Activated CD8-positive, alpha-beta memory T cell treated with anti-CD3 and anti-CD28 coated beads, Interleukin-2, amount 50 U/mL, for 1 hour (primary cell): ENCODE measurements around the gene PTPRN2.

ENCODE experiments used
- DNase-seq: peaks from one replicate; pipeline ENCODE4 v3.0.0-alpha.2; 2020; ENCODE audit errors: extremely low read depth

PTPRN2 gene

GRCh38 chr7:157799076-157799685 lies 788.4 kb downstream of the PTPRN2 start:
- no peak for DNase-seq

GRCh38 chr7:157797361-157797760 lies 790.3 kb downstream of the PTPRN2 start:
- DNase-seq: no peak

GRCh38 chr7:157796846-157797245 lies 790.8 kb downstream of the PTPRN2 start:
- no peak for DNase-seq

DNA sequence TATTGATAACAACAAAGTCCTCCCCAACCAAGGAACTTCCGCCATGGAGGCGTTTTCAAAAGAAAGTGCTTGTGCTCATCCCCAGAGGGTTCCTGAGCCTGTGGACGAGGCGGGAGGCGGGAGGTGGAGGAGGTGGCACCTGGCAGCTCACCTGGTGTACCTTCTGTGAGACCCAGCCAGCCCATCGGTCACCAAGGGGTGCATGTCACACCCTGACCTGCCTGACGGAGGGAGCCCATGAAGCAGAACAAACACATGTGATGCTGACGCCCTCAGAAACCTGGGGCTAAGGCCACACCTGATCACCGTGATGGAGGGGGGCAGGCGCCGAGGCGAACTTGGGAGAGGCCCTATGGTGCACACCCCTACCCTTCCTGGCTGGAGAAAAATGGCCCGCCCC lies 792.0 kb downstream of the PTPRN2 start:
- DNase-seq: no peak

DNA sequence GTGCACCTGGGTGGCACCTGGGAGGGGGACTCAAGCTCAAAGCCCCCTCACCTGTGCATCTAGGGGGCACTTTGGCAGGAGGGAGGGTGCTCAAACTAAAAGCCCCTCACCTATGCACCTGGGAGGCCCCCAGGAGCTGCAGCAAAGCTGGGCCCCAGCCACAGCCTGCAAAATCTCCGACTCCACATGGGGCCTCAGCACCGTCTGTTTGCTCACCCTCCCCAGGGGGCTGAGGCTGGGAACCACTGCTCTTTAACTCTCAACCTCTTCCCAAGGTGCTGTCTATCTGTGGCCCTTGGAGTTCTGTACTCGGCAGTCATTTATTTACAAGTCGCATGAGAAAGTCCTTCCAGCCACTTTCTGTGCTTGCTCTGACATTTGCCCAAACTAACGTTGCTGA lies 792.4 kb downstream of the PTPRN2 start:
- DNase-seq: no peak

DNA sequence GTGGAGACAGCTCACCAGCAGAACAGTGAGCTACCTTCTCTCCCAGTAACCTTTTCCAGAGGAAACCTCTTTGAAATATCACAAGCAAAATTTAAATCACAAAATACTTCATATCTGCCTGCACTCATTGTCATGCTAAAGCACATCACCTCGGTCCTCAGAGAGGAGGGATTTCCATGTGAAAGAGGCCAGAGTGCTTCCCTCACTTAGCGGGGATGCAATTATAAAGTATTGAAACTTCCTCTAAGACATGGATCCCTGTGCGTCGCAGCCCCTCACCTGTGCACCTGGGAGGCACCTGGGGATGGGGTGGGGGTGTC lies 792.9 kb downstream of the PTPRN2 start:
- no peak for DNase-seq

DNA sequence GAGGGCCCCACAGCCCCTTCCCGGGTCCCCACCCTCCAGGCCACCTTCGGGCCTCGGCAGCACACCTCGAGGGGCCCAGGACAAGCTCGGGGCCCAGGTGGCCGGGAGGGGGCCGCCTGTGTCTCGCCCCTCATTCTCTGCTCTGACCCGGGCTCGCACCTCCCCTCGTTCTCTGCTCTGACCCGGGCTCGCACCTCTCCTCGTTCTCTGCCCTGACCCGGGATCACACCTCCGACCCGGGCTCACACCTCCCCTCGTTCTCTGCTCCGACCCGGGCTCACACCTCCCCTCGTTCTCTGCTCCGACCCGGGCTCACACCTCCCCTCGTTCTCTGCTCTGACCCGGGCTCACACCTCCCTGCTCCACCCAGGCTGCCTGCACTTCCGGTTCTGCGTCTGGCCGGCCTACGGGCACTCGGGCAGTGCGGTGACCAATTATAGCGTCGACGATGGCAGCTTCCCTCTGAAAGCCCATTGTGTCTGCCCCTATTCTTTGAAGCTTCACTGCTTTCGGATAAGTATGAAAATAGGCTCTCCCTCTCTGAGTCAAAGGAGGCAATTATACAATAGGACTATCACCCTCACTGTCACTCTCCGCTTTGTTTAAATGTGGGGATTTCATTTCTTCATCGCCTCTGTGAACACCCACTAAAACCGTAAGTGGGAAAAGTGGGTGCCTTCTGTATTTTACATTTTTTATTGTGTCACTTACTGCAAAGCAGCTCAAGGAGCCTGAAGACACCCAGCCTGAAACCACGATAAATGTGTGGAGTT lies 793.5 kb downstream of the PTPRN2 start:
- DNase-seq: no peak

DNA sequence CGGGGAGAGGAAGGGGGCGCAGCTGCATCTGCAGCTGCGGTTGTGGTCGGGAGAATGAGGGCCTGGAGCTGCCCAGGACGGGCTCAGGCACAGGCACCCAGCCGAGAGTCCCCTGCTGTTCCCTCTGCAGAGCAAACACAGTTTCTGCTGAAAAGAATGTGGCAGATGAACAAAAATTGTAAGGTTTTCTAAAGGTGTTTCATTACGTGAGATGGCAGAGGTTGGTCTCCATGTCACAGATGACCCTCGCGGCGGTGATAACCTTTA lies 794.6 kb downstream of the PTPRN2 start:
- no peak for DNase-seq

- DNase-seq: no peak
Measured at GRCh38 chr7:157792241-157793086, 795.2 kb downstream of the PTPRN2 start.

- DNase-seq: no peak
Measured at GRCh38 chr7:157791666-157792065, 796.0 kb downstream of the PTPRN2 start.

- DNase-seq: no peak
Measured at GRCh38 chr7:157791261-157791660, 796.4 kb downstream of the PTPRN2 start.

GRCh38 chr7:157789942-157790341 lies 797.7 kb downstream of the PTPRN2 start:
- no peak for DNase-seq

- DNase-seq: no peak
Measured at GRCh38 chr7:157789094-157789493, 798.5 kb downstream of the PTPRN2 start.

GRCh38 chr7:157788573-157788972 lies 799.0 kb downstream of the PTPRN2 start:
- no peak for DNase-seq

GRCh38 chr7:157787275-157787701 lies 800.3 kb downstream of the PTPRN2 start:
- no peak for DNase-seq

DNA sequence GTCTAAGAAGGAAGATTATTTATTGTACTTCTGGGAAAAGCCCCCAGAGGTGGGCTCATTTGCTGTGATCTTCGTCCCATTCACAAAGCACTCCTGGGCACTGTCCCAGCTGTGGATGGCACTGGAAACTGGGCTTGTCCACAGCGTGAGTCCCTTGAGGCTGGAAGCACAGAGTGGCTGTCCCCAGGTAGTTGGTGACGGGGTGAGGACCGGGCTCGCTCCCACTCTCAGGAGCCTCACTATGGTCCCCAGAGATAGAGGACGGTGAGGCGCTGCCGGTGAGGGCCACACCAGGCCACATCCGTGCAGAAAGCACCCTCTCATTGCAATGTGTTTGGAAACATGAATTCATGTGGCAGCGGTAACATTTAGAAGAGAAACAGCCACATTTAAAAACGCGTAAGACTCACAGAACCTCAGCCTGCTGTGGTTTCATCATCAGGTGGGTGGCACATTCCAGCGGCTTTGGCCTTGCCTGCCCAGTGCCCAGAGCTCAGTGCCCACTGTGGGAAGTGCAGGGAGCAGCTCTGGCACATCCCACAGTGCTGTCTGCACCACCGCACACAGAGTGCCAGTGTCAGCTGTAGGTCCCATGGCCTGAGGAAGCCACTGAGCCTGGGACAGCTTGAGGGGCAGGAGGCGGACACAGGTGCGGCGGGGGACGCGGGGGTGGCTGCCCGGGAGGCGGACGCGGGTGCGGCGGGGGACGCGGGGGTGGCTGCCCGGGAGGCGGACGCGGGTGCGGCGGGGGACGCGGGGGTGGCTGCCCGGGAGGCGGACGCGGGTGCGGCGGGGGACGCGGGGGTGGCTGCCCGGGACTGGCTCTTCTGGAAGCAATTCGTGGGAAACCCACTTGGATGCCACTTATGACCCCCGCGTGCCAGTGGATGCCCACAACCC lies 801.0 kb downstream of the PTPRN2 start:
- DNase-seq: no peak

DNA sequence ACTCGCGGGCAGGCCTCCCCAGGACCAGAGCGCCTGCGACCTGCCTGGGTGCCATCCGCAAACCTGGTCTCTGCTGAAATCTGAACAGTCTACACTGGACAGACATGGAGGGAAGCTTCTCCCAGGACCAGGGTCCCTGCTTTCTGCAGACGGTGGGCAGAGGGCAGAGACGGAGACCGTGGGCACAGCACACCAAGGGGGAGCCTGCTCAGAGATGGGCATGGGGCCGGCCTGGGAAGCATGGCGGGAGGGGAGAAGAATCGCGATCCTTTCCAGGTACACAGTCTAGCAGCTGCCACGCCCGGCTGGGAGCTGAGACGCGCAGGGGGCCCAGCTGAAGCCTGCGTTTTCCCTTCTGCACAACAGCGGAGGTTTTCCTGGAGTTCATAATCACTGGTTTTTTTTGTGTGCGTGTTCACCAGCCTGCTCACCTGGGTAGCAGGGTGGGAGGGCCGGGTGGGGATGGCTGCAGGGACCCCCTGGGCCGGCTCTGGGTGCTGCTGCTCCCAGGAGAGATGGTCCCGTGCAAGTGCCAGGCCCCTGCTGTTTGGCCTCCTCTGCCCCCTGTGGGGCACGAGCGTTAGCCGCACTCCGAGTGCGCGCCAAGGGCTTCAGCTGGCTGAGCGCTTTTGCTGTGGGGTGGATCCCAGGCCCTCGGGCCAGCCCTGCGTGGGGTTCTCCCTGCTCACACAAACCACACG lies 802.0 kb downstream of the PTPRN2 start:
- DNase-seq: no peak

DNA sequence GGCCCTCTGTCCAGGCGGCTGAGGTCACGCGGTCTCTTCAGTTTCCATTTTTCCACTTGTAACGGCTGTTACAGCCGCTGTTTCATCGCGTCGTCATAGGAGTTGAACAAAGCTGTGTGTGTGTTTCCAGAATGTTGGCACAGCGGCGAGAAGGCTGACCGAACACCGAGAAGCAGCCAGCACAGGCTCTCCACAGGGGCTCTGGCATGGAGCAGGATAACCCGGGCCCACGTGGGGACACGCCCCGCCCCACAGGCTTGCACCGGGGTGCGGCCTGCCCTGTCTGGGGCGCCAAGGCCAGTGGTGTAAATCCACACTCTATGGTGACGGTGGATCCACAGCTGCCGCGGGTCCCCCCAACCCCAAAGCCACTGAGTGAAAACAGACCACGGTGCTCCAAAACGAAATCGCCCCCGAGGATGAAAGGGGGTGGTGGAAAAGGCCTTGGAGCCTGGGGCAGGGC lies 802.6 kb downstream of the PTPRN2 start:
- no peak for DNase-seq

DNA sequence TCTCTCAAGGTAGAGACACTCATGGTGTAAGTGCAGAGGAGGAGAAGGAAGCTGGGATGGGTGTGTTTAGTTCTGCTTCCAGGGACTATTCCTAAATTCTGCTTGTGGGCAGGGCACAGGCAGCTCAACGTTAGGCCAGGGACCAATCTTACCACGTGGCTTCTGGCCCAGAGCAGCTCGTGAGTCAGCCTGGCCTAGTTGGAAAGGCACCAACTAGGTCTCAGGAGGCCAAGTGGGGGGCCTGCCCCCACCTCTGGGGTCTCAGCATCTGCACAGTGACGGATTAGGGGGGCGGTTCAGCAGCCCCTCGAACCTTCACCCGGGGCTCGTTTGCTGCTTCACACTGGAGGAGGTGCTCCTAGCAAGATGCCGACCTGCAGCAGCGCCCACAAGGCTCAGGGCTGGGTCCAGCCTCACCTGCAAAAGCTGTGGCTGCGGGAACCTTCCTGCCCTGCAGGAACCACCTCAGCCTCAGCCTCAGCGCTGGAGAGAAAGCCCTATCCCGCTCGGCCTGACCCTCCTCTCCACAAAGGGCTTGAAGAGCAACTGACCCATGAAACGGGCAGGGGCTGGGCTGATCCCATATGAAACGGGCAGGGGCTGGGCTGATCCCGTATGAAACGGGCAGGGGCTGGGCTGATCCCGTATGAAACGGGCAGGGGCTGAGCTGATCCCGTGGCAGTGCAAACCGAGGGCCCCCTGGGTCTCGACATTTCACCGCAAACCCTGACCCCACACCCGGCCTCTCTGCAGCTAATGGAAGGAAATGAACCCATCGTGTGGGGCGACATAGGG lies 803.4 kb downstream of the PTPRN2 start:
- no peak for DNase-seq

GRCh38 chr7:157782041-157782440 lies 805.6 kb downstream of the PTPRN2 start:
- DNase-seq: no peak
